A673 (cell line): ENCODE results near the gene MORC4.

Source experiments
- EZH2 ChIP-seq: fragments of 200-600 bp; sonication (generic); IDR thresholded peaks from 2 replicates; pipeline ENCODE4 v1.6.1; 2017; ENCODE audit warnings: borderline replicate concordance, low read depth, mild to moderate bottlenecking, mixed read lengths, antibody characterized with exemption, low read length; ENCODE audit not compliant: poor library complexity, severe bottlenecking
- TF ChIP-seq, protein P1 (sequence below): fragments of 300-800, 200-600 bp; sonication (generic); conservative IDR thresholded peaks from 2 replicates; pipeline ENCODE4 v1.5.1; 2017; ENCODE audit warnings: low read depth, mild to moderate bottlenecking, antibody characterized with exemption, low read length, moderate library complexity, mixed read lengths

DNA sequence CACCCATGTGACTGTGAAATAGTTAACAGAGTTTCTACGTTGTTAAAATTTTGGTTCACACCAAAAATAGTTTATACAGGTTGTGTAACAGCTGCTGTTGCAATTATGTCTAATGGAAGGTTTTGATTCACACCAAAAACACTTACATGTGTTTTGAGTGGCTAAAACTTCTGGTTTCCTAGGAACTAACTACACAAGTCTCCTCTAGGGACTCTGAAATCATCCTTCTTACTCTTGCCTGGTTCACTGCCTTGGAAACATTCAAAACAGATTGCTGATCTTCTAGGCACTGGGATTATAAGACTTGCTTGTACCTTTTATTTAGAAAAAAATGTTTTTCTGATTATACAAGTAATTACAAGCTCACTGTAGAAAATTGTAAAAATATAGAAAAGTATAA lies 14.9 kb upstream of the MORC4 start:
- TF ChIP-seq, protein P1, sequence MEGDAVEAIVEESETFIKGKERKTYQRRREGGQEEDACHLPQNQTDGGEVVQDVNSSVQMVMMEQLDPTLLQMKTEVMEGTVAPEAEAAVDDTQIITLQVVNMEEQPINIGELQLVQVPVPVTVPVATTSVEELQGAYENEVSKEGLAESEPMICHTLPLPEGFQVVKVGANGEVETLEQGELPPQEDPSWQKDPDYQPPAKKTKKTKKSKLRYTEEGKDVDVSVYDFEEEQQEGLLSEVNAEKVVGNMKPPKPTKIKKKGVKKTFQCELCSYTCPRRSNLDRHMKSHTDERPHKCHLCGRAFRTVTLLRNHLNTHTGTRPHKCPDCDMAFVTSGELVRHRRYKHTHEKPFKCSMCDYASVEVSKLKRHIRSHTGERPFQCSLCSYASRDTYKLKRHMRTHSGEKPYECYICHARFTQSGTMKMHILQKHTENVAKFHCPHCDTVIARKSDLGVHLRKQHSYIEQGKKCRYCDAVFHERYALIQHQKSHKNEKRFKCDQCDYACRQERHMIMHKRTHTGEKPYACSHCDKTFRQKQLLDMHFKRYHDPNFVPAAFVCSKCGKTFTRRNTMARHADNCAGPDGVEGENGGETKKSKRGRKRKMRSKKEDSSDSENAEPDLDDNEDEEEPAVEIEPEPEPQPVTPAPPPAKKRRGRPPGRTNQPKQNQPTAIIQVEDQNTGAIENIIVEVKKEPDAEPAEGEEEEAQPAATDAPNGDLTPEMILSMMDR, result no peak
- TF ChIP-seq EZH2, result no peak
